RWPE1 (cell line): Measurements from ENCODE around the gene TENT5C.

Experiments used
- CTCF ChIA-PET: fragments of 350-600 bp; sonication (Branson Sonifier 250); formaldehyde crosslinking; extraction: SDS; loops from one replicate; lab custom pipeline; 2021; lab: Yijun Ruan, JAX
- POLR2A ChIA-PET: fragments of 400-600 bp; formaldehyde crosslinking; extraction: SDS; loops from one replicate; lab custom pipeline; 2020; ENCODE audit warnings: antibody characterized with exemption; ENCODE audit not compliant: low non-redundant PET; lab: Yijun Ruan, JAX
- DNase-seq: peaks from one replicate; pipeline ENCODE4 v3.0.0; 2012; ENCODE audit warnings: low spot score
- H3K27ac ChIP-seq: fragments of 450-650 bp; 2 replicates; pipeline ENCODE4 v1.5.1; 2017
- CTCF ChIP-seq: fragments of 450-650 bp; conservative IDR thresholded peaks from 2 replicates; pipeline ENCODE4 v1.5.1; 2017; ENCODE audit warnings: low read depth, mild to moderate bottlenecking

The TENT5C gene

GRCh38 chr1:117581391-117581943 lies 24.4 kb upstream of the TENT5C start:
- DNase-seq, result no peak
- ChIA-PET POLR2A (interaction anchor here (0.5 kb wide), 1 partner anchor 1282 kb away, joined by 5 read pairs; no protein-coding TSS in a partner anchor), CTCF (interaction anchor here (0.9 kb wide), 1 partner anchor 173 kb away, joined by 3 read pairs; no protein-coding TSS in a partner anchor)
- H3K27ac ChIP-seq, result no peak overlapping the region
- no peak for TF ChIP-seq CTCF

GRCh38 chr1:117582451-117582850 lies 23.4 kb upstream of the TENT5C start:
- ChIA-PET CTCF (no interaction called here), POLR2A (no interaction called here)
- no peak for TF ChIP-seq CTCF
- H3K27ac ChIP-seq, result no peak overlapping the region
- DNase-seq, result no peak

GRCh38 chr1:117583247-117583646 lies 22.6 kb upstream of the TENT5C start:
- ChIA-PET CTCF (no interaction called here), POLR2A (no interaction called here)
- DNase-seq, result no peak
- no peak for TF ChIP-seq CTCF
- no peak overlapping the region for H3K27ac ChIP-seq

- no peak for DNase-seq
- ChIA-PET POLR2A (no interaction called here), CTCF (no interaction called here)
- no peak for TF ChIP-seq CTCF
- no peak overlapping the region for H3K27ac ChIP-seq
These were observed 21.7 kb upstream of the TENT5C start for GRCh38 chr1:117584181-117584580.

- POLR2A ChIA-PET, result no interaction called here
- no peak overlapping the region for H3K27ac ChIP-seq
- no peak for DNase-seq
- TF ChIP-seq CTCF, result no peak
- CTCF ChIA-PET, result interaction anchor here (0.5 kb wide), 1 partner anchor 27 kb away, joined by 4 read pairs; no protein-coding TSS in a partner anchor
These were observed 20.8 kb upstream of the TENT5C start for GRCh38 chr1:117585086-117585485.

GRCh38 chr1:117586337-117586736 lies 19.5 kb upstream of the TENT5C start:
- H3K27ac ChIP-seq, result no peak overlapping the region
- ChIA-PET CTCF (no interaction called here), POLR2A (no interaction called here)
- no peak for DNase-seq
- no peak for TF ChIP-seq CTCF
